WTC11 (cell line): ENCODE data around the gene HOXB13. TPM values are rescaled to one million over a fixed set of nuclear protein-coding genes. Genes with fewer than 3 reads are reported as not detected.

Source experiments
- ATAC-seq: fragments of 200-7000 bp; cut with Tn5 transposase; 2 replicates; pipeline ENCODE4 v1.10.0; 2021; ENCODE audit warnings: mild to moderate bottlenecking, moderate library complexity
- CTCF ChIA-PET: fragments of 300-600 bp; sonication (Branson Sonifier 250); formaldehyde crosslinking; loops from one replicate; lab custom pipeline; 2021; ENCODE audit warnings: antibody characterized with exemption; lab: Charles Lee
- POLR2A ChIA-PET: fragments of 350-600 bp; sonication (Branson Sonifier 250); formaldehyde crosslinking; loops from one replicate; lab custom pipeline; 2021; ENCODE audit warnings: antibody characterized with exemption; lab: Charles Lee
- DNase-seq: peaks from one replicate; pipeline ENCODE4 v3.0.0; 2021; ENCODE audit warnings: low spot score
- H3K27ac Mint-ChIP-seq: 2 replicates; pipeline ENCODE4 v1.8.0; 2021; ENCODE audit warnings: mixed read lengths
- H3K27me3 Mint-ChIP-seq: 2 replicates; pipeline ENCODE4 v1.8.0; 2021; ENCODE audit warnings: low read depth, mild to moderate bottlenecking, moderate library complexity, mixed read lengths
- H3K36me3 Mint-ChIP-seq: 2 replicates; pipeline ENCODE4 v1.8.0; 2021; ENCODE audit warnings: mixed read lengths
- H3K4me1 Mint-ChIP-seq: 2 replicates; pipeline ENCODE4 v1.8.0; 2022; ENCODE audit warnings: mixed read lengths
- H3K4me3 Mint-ChIP-seq: 2 replicates; pipeline ENCODE4 v1.8.0; 2021; ENCODE audit warnings: mild to moderate bottlenecking, moderate library complexity, mixed read lengths
- H3K9me3 Mint-ChIP-seq: 2 replicates; pipeline ENCODE4 v1.8.0; 2021; ENCODE audit warnings: mixed read lengths
- FOXP1 ChIP-seq: sonication (generic); formaldehyde crosslinking; IDR thresholded peaks from 2 replicates; pipeline ENCODE4 v1.8.0; 2022; ENCODE audit warnings: missing genetic modification reagents, mild to moderate bottlenecking, moderate library complexity, borderline replicate concordance
- GABPB1 ChIP-seq: sonication (generic); formaldehyde crosslinking; IDR thresholded peaks from 2 replicates; pipeline ENCODE4 v1.8.1; 2023; ENCODE audit warnings: mild to moderate bottlenecking, missing genetic modification reagents
- GRHL2 ChIP-seq: fragments of 250-450 bp; sonication (Bioruptor Pico); IDR thresholded peaks from 2 replicates; pipeline ENCODE4 v1.8.0; 2022; ENCODE audit warnings: mild to moderate bottlenecking, moderate library complexity; ENCODE audit not compliant: insufficient replicate concordance, severe bottlenecking
- JUN ChIP-seq: sonication (generic); formaldehyde crosslinking; IDR thresholded peaks from 2 replicates; pipeline ENCODE4 v1.8.0; 2023; ENCODE audit warnings: mild to moderate bottlenecking, missing genetic modification reagents
- MLX ChIP-seq: sonication (generic); formaldehyde crosslinking; IDR thresholded peaks from 2 replicates; pipeline ENCODE4 v1.8.1; 2023; ENCODE audit warnings: mild to moderate bottlenecking, missing genetic modification reagents, moderate library complexity
- MXD4 ChIP-seq: fragments of 250-450 bp; sonication (Bioruptor Pico); IDR thresholded peaks from 2 replicates; pipeline ENCODE4 v1.8.0; 2021; ENCODE audit warnings: mild to moderate bottlenecking, moderate library complexity, borderline replicate concordance
- NFYB ChIP-seq: sonication (generic); formaldehyde crosslinking; conservative IDR thresholded peaks from 2 replicates; pipeline ENCODE4 v1.8.0; 2022; ENCODE audit warnings: low read depth, missing genetic modification reagents
- NR2C2 ChIP-seq: sonication (generic); formaldehyde crosslinking; IDR thresholded peaks from 2 replicates; pipeline ENCODE4 v1.8.0; 2022; ENCODE audit warnings: mild to moderate bottlenecking, missing genetic modification reagents
- OVOL2 ChIP-seq: fragments of 250-450 bp; sonication (Bioruptor Pico); IDR thresholded peaks from 2 replicates; pipeline ENCODE4 v1.9.0; 2021; ENCODE audit warnings: mild to moderate bottlenecking, borderline replicate concordance
- PRRX2 ChIP-seq: fragments of 250-450 bp; sonication (Bioruptor Pico); IDR thresholded peaks from 2 replicates; pipeline ENCODE4 v1.8.0; 2021; ENCODE audit warnings: mild to moderate bottlenecking
- SOX15 ChIP-seq: fragments of 250-450 bp; sonication (Bioruptor Pico); IDR thresholded peaks from 2 replicates; pipeline ENCODE4 v1.9.0; 2021; ENCODE audit warnings: mild to moderate bottlenecking
- STAT6 ChIP-seq: sonication (generic); formaldehyde crosslinking; conservative IDR thresholded peaks from 2 replicates; pipeline ENCODE4 v1.8.1; 2023; ENCODE audit warnings: mild to moderate bottlenecking, low read depth, missing genetic modification reagents, moderate library complexity
- TP53 ChIP-seq: sonication (generic); formaldehyde crosslinking; IDR thresholded peaks from 2 replicates; pipeline ENCODE4 v1.8.1; 2023; ENCODE audit warnings: mild to moderate bottlenecking, missing genetic modification reagents
- USF2 ChIP-seq: sonication (generic); formaldehyde crosslinking; IDR thresholded peaks from 2 replicates; pipeline ENCODE4 v1.8.1; 2023; ENCODE audit warnings: mild to moderate bottlenecking, missing genetic modification reagents, moderate library complexity
- ZMAT4 ChIP-seq: fragments of 250-450 bp; sonication (Bioruptor Pico); IDR thresholded peaks from 2 replicates; pipeline ENCODE4 v1.9.0; 2021; ENCODE audit warnings: mild to moderate bottlenecking
- ZNF232 ChIP-seq: sonication (generic); formaldehyde crosslinking; IDR thresholded peaks from 2 replicates; pipeline ENCODE4 v1.8.0; 2022; ENCODE audit warnings: mild to moderate bottlenecking, missing genetic modification reagents
- ZNF263 ChIP-seq: sonication (generic); formaldehyde crosslinking; IDR thresholded peaks from 2 replicates; pipeline ENCODE4 v1.8.1; 2022; ENCODE audit warnings: low read depth, mild to moderate bottlenecking, moderate library complexity, missing genetic modification reagents
- ZNF416 ChIP-seq: fragments of 250-450 bp; sonication (Bioruptor Pico); IDR thresholded peaks from 2 replicates; pipeline ENCODE4 v1.9.0; 2021; ENCODE audit warnings: mild to moderate bottlenecking, inconsistent platforms
- total RNA-seq: library from RNA; stranded (reverse); gene quantifications from 3 replicates; pipeline ENCODE4 v1.2.3, GENCODE V29; 2021
- TF ChIP-seq, protein P1 (sequence below): sonication (generic); formaldehyde crosslinking; IDR thresholded peaks from 2 replicates; pipeline ENCODE4 v1.8.0; 2023; ENCODE audit warnings: mild to moderate bottlenecking, missing genetic modification reagents
- TF ChIP-seq, protein P2 (sequence below): fragments of 250-450 bp; sonication (Bioruptor Pico); IDR thresholded peaks from 2 replicates; pipeline ENCODE4 v2.1.2; 2022; ENCODE audit warnings: mild to moderate bottlenecking, moderate library complexity

Gene HOXB13
- total RNA-seq, 1 experiment from 2014 or later: 2.8 TPM

DNA sequence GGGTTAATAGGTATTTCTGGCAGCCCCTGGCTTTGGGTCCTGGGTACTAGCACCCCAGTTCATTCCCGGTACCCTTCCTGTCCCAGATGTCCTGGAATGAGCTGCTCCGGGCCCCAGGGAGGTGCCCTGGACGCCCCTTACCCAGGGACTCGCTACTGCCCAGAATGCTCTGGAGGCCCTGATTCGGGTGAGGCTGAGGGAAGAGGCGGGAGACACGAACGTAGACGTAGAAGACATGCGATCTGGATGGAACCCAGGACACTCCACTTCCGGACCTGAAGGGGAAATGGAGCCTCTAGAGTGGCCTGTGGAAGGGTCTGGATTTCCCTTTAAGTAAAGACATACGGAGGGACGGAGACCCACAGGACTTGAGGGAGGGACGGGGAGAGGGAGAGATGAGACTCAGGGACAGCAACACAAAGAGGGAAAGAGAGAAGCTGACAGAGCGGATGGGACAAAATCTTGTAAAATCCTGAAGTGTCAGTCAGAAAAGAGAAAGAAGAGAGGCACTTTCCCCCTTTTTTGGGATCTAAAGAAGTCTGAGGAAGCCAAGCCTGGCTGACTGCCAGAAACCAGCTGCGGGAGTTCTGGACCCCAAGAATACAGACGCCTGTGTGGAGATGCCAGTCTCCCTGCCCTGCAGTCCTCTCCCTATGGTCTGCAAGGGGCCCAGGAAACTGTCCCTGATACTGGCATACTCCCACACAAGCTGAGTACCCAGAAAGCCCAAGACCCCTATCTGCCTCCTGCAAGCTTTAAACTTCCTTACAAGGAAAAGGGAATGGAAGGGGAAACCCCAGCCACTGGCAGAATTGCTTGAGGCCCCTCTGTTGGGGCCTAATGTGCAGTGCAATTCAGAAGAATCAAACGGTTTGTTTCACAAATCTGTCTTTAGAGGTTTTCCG lies 1.0 kb upstream of the HOXB13 start:
- Mint-ChIP-seq H3K9me3 (no peaks in the 10 kb centered on the region), H3K36me3 (no peaks in the 10 kb centered on the region), H3K4me1 (peaks cover 40% of the 10 kb centered on the region), H3K4me3 (peak overlapping the region; percentile 74), H3K27me3 (peaks cover 100% of the 10 kb centered on the region), H3K27ac (no peak overlapping the region)
- ATAC-seq (no peak), DNase-seq (no peak)
- CTCF ChIA-PET: interaction anchor here (0.6 to 2.7 kb wide), 9 partner anchors 9 to 93 kb away, joined by 3 to 18 read pairs (median 4); no protein-coding TSS in a partner anchor
- TF ChIP-seq, protein P1, sequence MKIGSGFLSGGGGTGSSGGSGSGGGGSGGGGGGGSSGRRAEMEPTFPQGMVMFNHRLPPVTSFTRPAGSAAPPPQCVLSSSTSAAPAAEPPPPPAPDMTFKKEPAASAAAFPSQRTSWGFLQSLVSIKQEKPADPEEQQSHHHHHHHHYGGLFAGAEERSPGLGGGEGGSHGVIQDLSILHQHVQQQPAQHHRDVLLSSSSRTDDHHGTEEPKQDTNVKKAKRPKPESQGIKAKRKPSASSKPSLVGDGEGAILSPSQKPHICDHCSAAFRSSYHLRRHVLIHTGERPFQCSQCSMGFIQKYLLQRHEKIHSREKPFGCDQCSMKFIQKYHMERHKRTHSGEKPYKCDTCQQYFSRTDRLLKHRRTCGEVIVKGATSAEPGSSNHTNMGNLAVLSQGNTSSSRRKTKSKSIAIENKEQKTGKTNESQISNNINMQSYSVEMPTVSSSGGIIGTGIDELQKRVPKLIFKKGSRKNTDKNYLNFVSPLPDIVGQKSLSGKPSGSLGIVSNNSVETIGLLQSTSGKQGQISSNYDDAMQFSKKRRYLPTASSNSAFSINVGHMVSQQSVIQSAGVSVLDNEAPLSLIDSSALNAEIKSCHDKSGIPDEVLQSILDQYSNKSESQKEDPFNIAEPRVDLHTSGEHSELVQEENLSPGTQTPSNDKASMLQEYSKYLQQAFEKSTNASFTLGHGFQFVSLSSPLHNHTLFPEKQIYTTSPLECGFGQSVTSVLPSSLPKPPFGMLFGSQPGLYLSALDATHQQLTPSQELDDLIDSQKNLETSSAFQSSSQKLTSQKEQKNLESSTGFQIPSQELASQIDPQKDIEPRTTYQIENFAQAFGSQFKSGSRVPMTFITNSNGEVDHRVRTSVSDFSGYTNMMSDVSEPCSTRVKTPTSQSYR: no peak
- TF ChIP-seq TP53 (CRISPR knock-in tag) (no peak), ZNF416 (CRISPR knock-in tag) (no peak), ZMAT4 (no peak), GRHL2 (no peak), NR2C2 (CRISPR knock-in tag) (no peak), NFYB (no peak), ZNF232 (CRISPR knock-in tag) (no peak)
- POLR2A ChIA-PET: no interaction called here

DNA sequence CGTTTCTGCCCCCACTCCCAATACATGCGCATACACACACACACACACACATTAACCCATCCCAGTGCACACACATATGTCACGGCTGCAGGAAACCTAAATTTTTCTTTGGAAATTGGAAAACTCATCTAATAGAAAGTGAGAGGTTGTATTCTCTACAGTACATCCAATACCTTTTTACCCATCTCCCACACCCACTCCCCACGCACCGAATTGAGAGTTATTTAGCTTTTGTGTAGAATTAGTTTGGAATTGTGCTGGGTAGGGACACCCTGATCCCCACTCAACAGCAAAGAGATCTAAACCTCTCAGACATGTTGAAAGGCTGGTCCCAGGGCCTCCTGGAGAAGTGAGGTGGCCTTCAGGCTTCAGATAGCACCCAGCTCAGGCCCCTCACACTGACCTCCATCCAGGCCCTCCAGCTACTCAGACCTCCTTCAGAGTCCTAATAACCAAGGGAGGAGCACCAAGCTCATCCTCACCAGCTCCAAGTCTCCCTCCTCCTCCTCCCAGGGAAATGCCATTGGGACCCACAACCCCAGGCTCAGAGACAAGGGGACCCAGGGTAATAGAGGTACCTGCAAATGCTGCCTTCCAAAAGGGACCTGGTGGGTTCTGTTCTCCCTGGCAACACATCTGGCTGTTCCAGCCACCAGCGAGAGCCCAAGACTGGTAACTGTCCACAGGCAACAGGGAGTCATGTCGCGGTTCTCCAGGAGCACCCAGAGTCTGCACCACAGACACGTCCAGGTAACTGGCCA lies 955 bp downstream of the HOXB13 start:
- Mint-ChIP-seq H3K27ac (no peak overlapping the region), H3K36me3 (no peaks in the 10 kb centered on the region), H3K4me3 (peak overlapping the region; percentile 74), H3K27me3 (peaks cover 100% of the 10 kb centered on the region), H3K9me3 (no peaks in the 10 kb centered on the region), H3K4me1 (peaks cover 41% of the 10 kb centered on the region)
- ChIA-PET CTCF (interaction anchor here (1.2 to 10.9 kb wide), 7 partner anchors 11 to 152 kb away, joined by 3 to 218 read pairs (median 10); no protein-coding TSS in a partner anchor), POLR2A (interaction anchor here (1.5 kb wide), 1 partner anchor 8 kb away, joined by 8 read pairs; no protein-coding TSS in a partner anchor)
- ATAC-seq (no peak), DNase-seq (no peak)
- TF ChIP-seq ZNF263 (CRISPR knock-in tag) (no peak), MLX (CRISPR knock-in tag) (no peak), USF2 (CRISPR knock-in tag) (no peak), SOX15 (CRISPR knock-in tag) (no peak), FOXP1 (no peak), STAT6 (CRISPR knock-in tag) (no peak), MXD4 (no peak), ZNF232 (CRISPR knock-in tag) (no peak), OVOL2 (CRISPR knock-in tag) (no peak), GABPB1 (CRISPR knock-in tag) (no peak), JUN (CRISPR knock-in tag) (no peak), PRRX2 (CRISPR knock-in tag) (no peak)
- TF ChIP-seq, protein P2, sequence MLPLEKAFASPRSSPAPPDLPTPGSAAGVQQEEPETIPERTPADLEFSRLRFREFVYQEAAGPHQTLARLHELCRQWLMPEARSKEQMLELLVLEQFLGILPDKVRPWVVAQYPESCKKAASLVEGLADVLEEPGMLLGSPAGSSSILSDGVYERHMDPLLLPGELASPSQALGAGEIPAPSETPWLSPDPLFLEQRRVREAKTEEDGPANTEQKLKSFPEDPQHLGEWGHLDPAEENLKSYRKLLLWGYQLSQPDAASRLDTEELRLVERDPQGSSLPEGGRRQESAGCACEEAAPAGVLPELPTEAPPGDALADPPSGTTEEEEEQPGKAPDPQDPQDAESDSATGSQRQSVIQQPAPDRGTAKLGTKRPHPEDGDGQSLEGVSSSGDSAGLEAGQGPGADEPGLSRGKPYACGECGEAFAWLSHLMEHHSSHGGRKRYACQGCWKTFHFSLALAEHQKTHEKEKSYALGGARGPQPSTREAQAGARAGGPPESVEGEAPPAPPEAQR (CRISPR knock-in tag): no peak
